Activated T-cell treated with anti-CD3 and anti-CD28 coated beads for 48 hours (primary cell): Measurements from ENCODE around the gene IL10RB.

Experiments
- DNase-seq: peaks from one replicate; pipeline ENCODE4 v3.0.0-alpha.2; 2020; ENCODE audit warnings: low read depth

IL10RB gene

GRCh38 chr21:33267250-33267649 lies 1.1 kb downstream of the IL10RB start:
- DNase-seq: no peak

- no peak for DNase-seq
Measured at GRCh38 chr21:33268393-33268736, 2.2 kb downstream of the IL10RB start.

GRCh38 chr21:33268737-33269441 lies 2.7 kb downstream of the IL10RB start:
- peak; percentile 27 for DNase-seq

DNA sequence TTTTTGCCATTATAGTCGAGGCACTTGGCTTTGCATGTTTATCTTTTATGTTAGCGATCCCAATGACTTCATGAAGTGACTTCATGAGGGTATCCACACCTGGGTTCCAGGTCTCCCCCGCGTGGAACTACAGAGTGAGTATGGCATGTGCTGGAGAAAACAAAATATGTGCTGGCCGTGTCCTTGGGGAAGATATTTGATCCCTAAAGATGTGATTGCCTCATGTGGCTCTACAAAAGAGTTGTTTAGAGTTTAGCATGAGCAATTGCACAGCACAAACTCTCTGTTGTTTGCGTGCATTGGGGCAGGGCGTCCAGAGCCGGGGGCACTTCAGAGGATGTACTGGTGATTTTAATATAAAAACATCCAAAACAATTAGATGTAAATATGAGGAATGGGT lies 4.8 kb downstream of the IL10RB start:
- DNase-seq: no peak

- no peak for DNase-seq
Measured at GRCh38 chr21:33273044-33273443, 6.9 kb downstream of the IL10RB start.

GRCh38 chr21:33278721-33279120 lies 12.6 kb downstream of the IL10RB start:
- DNase-seq: no peak

DNA sequence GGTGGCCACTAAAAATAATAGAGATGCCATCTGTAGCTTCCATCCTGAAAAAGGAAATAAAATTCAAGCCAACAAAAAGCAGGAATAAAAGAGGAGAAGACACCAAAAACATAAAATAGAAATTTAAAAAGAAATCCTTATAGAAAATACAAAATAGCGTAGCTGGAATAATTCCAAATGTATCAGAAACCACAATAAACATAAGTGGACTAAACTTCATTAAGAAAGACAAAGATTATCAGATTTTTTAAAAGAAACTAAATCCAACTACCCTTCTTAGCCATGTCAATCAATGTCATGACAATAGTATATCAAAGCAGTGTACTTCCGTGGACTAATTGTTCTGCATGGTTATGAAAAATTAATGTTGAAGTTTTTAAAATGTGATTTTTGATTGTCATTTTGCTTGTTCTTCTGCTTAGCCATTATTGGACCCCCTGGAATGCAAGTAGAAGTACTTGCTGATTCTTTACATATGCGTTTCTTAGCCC lies 13.2 kb downstream of the IL10RB start:
- DNase-seq: no peak

GRCh38 chr21:33281096-33281652 lies 15.0 kb downstream of the IL10RB start:
- DNase-seq: no peak

- no peak for DNase-seq
Measured at GRCh38 chr21:33283203-33283602, 17.0 kb downstream of the IL10RB start.

DNA sequence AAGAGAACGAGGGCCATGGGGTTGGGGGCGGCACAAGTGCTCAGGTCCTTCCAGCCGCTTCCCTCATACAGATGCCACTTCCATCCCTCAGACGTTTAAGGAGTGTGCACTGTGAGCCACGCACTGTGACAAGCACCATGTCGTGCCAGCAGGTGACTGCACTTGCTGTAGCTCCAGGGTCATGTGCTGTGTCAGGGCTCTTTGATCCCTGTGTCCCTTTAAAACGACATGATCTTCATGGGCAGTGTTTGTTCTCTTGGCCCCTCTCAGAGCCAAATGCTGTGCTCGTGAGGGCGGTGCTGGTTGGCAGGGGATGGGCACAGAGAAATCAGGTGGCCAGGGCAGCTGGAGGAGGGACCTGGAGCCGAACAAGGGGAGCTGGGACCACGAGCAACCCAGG lies 19.9 kb downstream of the IL10RB start:
- DNase-seq: no peak

- DNase-seq: no peak
Measured at GRCh38 chr21:33286600-33287456, 20.7 kb downstream of the IL10RB start.

DNA sequence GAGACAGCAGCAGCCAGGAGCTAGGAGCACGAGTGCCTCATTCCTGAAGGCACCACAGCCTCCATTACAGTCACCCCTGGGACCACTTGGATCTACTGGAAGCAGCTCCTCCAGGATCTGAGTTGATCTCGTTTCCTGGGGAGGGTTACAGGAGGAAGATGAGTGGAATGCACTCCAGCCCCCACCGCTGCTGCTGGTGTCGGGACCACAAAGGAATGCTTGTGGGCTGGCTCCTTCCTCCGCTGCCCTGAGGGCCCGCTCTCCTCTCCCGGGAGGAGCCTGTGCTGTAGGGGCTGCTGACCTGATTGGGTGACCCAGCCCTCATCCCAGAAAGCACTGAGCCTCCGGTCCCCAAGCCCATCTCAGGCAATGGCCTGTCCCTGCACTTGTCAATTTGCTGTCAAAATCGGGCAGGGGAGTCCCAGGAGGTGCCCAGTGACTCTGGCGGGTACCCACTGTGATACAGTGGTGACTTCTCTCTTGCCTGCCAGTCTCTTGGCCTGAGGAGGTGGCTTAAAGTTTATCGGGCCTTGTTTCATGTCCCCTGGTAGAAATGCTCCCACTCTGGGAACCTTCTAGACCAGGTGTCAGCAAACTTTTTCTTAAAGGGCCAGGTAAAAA lies 23.1 kb downstream of the IL10RB start:
- no peak for DNase-seq

GRCh38 chr21:33290441-33290840 lies 24.3 kb downstream of the IL10RB start:
- no peak for DNase-seq

DNA sequence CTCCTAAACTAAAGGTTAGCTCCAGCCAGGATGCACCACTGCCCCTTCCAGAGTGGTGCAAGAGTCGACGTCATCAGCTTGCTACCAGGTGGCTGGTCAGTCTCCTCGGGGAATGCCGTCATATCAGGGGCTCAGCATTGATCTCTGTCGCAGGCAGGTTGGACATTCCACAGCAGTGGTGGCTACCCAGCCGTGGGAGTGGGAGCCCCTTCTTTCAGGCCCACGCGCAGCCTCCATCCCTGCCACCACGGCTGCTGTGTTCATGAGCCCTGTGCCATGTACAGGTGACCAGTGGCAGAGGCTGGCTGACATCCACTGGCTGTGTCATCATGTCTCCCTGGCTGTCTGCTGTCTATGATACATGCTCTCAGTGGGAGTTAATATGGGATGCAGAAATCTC lies 25.5 kb downstream of the IL10RB start:
- no peak for DNase-seq

DNA sequence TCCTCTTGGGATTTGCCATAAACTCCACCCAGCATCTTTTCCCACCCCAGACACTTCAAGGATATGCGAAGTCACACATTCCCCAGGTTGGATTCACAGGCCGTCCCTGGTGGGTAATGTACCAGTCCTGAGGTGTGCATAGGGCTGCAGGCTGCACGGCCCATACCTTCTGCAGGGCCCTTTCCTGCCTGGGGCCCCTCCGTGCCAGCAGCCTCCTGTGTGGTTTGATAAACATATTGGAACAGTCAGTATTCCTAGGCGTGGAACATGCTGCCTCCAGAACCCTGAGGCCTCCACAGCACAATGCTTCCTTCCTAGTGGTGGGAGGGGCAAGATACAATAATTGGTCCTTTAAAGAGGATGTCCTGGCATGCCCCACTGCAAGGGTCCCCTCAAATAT lies 26.6 kb downstream of the IL10RB start:
- no peak for DNase-seq

- DNase-seq: no peak
Measured at GRCh38 chr21:33293136-33293535, 27.0 kb downstream of the IL10RB start.

DNA sequence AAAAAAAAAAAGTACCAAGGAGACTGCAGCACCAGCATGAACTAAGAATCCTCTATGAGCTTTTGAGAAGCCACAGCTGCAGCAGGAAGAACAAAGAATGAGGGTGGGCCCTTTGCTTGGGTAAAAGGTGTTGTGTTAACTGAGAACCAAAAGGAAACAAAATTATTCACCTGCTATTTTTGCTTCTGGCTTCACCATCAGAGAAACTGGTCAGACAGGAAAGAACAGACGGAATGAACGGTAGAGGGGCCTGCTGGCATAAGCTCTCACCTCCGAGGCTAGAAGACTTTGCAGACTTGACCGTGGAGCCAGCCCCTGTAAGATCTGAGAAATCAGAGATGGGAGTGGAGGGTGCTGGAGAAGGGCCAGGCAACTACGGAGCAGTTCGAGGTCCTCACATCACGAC lies 27.6 kb downstream of the IL10RB start:
- no peak for DNase-seq

- DNase-seq: no peak
Measured at GRCh38 chr21:33296156-33296555, 30.0 kb downstream of the IL10RB start.

- peak; percentile 19 for DNase-seq
Measured at GRCh38 chr21:33299181-33299752, 33.1 kb downstream of the IL10RB start.

DNA sequence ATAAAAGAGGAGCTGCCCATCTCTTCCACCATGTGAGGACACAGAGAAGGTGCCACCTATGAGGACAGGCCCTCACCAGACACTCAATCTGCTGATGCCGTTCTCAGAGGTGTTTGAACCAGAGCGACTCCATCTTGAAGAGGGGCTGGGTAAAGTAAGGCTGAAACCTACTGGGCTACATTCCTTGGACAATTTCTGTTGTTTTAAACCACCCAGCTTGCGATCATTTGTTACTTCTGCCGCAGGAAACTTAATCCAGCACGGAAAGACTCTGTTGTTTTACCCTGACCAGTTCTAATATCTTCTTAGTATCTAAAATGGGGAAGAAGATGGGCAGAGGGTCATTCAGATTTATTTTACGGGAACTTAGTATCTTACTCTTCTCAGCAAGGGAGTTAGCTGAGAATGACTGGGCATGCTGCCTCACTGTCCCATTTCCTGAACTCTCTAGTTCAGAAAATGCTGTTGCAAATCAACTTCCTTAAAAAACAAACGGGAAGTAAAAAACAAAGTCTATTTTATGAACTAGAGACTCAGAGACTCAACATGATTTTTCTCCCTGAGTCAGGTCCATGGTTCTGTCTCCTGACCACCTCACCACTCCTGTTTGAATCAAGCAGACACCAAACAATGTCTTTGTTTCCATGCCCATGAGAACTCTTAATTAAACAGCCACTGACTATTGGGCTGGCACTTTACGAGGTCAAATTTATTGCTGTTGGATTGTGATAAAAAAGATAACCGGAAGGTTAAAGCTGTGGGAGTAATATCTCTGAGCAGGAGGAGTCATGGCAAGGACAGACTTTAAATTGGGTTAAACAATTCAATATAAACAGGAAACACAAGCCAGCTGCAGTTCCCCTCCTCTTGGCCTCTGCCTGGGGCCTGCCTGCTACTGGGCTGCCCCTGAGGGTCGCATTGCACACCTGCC lies 34.8 kb downstream of the IL10RB start:
- no peak for DNase-seq

- no peak for DNase-seq
Measured at GRCh38 chr21:33301632-33302002, 35.5 kb downstream of the IL10RB start.
